ENCODE data around the gene LRBA.
"Not testable (repeated sequence)": the region's sequence is repeated elsewhere in the genome, so short reads cannot be mapped to it uniquely, and the experiment has no call there.

Gene LRBA

GRCh38 chr4:150744570-150744969 lies 270.5 kb downstream of the LRBA start:
- H3K4me3 ChIP-seq (ENCODE audit: low read depth, low read length): no peak overlapping the region
- TF ChIP-seq CTCF (IDR thresholded peaks at IDR 0.05; ENCODE audit: insufficient read depth, low read depth, low read length, missing control alignments): no peak

GRCh38 chr4:150743564-150744342 lies 271.3 kb downstream of the LRBA start:
- no peak for TF ChIP-seq CTCF (IDR thresholded peaks at IDR 0.05; ENCODE audit: insufficient read depth, low read depth, low read length, missing control alignments)
- DNase-seq (ENCODE audit: low read depth): no peak
- H3K4me3 ChIP-seq (ENCODE audit: low read depth, low read length): no peak overlapping the region

More at GRCh38 chr4:150744570-150744969, 270.5 kb downstream of the LRBA start:
- DNase-seq (ENCODE audit: low read depth): no peak

- not testable (repeated sequence) for DNase-seq (ENCODE audit: low read depth); H3K4me3 ChIP-seq (ENCODE audit: low read depth, low read length)
Measured at GRCh38 chr4:150742930-150743329, 272.2 kb downstream of the LRBA start.

GRCh38 chr4:150739591-150739990 lies 275.5 kb downstream of the LRBA start:
- DNase-seq (ENCODE audit: low read depth): no peak

GRCh38 chr4:150725957-150726523 lies 289.0 kb downstream of the LRBA start:
- DNase-seq (ENCODE audit: low read depth): no peak
- TF ChIP-seq CTCF (IDR thresholded peaks at IDR 0.05; ENCODE audit: insufficient read depth, low read depth, low read length, missing control alignments): no peak
- no peak overlapping the region for H3K4me3 ChIP-seq (ENCODE audit: low read depth, low read length)

More at GRCh38 chr4:150739591-150739990, 275.5 kb downstream of the LRBA start:
- H3K4me3 ChIP-seq (ENCODE audit: low read depth, low read length): no peak overlapping the region
- no peak for TF ChIP-seq CTCF (IDR thresholded peaks at IDR 0.05; ENCODE audit: insufficient read depth, low read depth, low read length, missing control alignments)

- TF ChIP-seq CTCF (IDR thresholded peaks at IDR 0.05; ENCODE audit: insufficient read depth, low read depth, low read length, missing control alignments): no peak
- DNase-seq (ENCODE audit: low read depth): no peak
- no peak overlapping the region for H3K4me3 ChIP-seq (ENCODE audit: low read depth, low read length)
Measured at GRCh38 chr4:150723727-150724411, 291.2 kb downstream of the LRBA start.

GRCh38 chr4:150722908-150723362 lies 292.1 kb downstream of the LRBA start:
- no peak for TF ChIP-seq CTCF (IDR thresholded peaks at IDR 0.05; ENCODE audit: insufficient read depth, low read depth, low read length, missing control alignments)
- H3K4me3 ChIP-seq (ENCODE audit: low read depth, low read length): no peak overlapping the region
- DNase-seq (ENCODE audit: low read depth): no peak

Data from GM12865 (cell line).